Measurements from ENCODE around the gene ARL8A. TPM values are rescaled to one million over a fixed set of nuclear protein-coding genes. Genes with fewer than 3 reads are reported as not detected.

Gene ARL8A
- total RNA-seq, 1 experiment from 2014 or later, result 45.6 TPM

- Histone ChIP-seq H3K27ac (ENCODE audit: low read depth, low read length) (peak overlapping the region; percentile 86; the same call in 1 of the 2 replicates), H3K4me1 (ENCODE audit: control insufficient read depth in 1 of 2, insufficient read depth in 2 of 2, low read length in 2 of 2) (peaks cover 5 to 20% of the 10 kb centered on the region in 2 experiments; a peak in 3 of 4 replicates), H3K27me3 (ENCODE audit: insufficient read depth, low read length) (no peaks in the 10 kb centered on the region), H3K79me2 (ENCODE audit: insufficient read depth, low read length) (peaks cover 37% of the 10 kb centered on the region), H3K4me2 (ENCODE audit: low read length) (peak overlapping the region; percentile 95), H3K36me3 (ENCODE audit: control insufficient read depth in 1 of 2, insufficient read depth in 2 of 2, low read length in 2 of 2) (no peaks in the 10 kb centered on the region), H3K9me3 (ENCODE audit: control insufficient read depth in 1 of 2, insufficient read depth in 1 of 2, low read depth in 1 of 2, low read length in 2 of 2) (no peaks in the 10 kb centered on the region), H3K9me2 (ENCODE audit: insufficient read depth) (no peaks in the 10 kb centered on the region), H2AFZ (ENCODE audit: low read depth, low read length, poor library complexity, severe bottlenecking) (peak overlapping the region; percentile 4), H4K20me1 (ENCODE audit: insufficient read depth) (no peaks in the 10 kb centered on the region), H3K9ac (ENCODE audit: low read length) (peak overlapping the region; percentile 83), H3K4me3 (replicated peaks in 1 of 2; ENCODE audit: low read depth in 1 of 2, low read length in 2 of 2) (peak overlapping the region; percentile 77)
- CTCF ChIA-PET, result interaction anchor here (1.1 kb wide), 1 partner anchor 10 kb away, joined by 13 read pairs; no protein-coding TSS in a partner anchor
- TSS peak; percentile 78 for BruUV-seq (replicated peaks)
- intact Hi-C loops (cut with micrococcal nuclease), result no loop called here
- POLR2A ChIA-PET, result no interaction called here
- RAD21 ChIA-PET (ENCODE audit: low non-redundant PET in 1 of 2, low total read pairs in 2 of 2, uncharacterized antibody in 2 of 2, unreplicated experiment in 2 of 2), result interaction anchor here in 1 of 2 experiments (0.7 kb wide), 1 partner anchor 56 kb away, joined by 3 read pairs; no protein-coding TSS in a partner anchor
- no peak for TF ChIP-seq ZNF274 (IDR thresholded peaks at IDR 0.05; ENCODE audit: low read depth, low read length)
- TF ChIP-seq YY1 (IDR thresholded peaks at IDR 0.05; ENCODE audit: extremely low read depth, insufficient replicate concordance, low read depth, low read length), result no peak
- TF ChIP-seq SP1 (IDR thresholded peaks at IDR 0.05; ENCODE audit: low read depth), result no peak
- no peak for TF ChIP-seq ATF3 (IDR thresholded peaks at IDR 0.05)
- no peak for TF ChIP-seq EZH2phosphoT487 (IDR thresholded peaks at IDR 0.05; ENCODE audit: borderline replicate concordance)
- TF ChIP-seq EZH2 (IDR thresholded peaks at IDR 0.05), result no peak
- TF ChIP-seq TCF7L2 (IDR thresholded peaks at IDR 0.05; ENCODE audit: borderline replicate concordance, extremely low read depth, insufficient read depth, insufficient read length), result no peak
- TF ChIP-seq CEBPB (IDR thresholded peaks at IDR 0.05; ENCODE audit: low read depth), result no peak
- no peak for TF ChIP-seq CTCF (IDR thresholded peaks at IDR 0.05 in 2 of 3, conservative IDR thresholded peaks at IDR 0.05 in 1 of 3; ENCODE audit: borderline replicate concordance in 1 of 3, insufficient read depth in 1 of 3, low read depth in 2 of 3, low read length in 2 of 3)
- no peak for TF ChIP-seq SRF (IDR thresholded peaks at IDR 0.05; ENCODE audit: low read depth)
- no peak for TF ChIP-seq ZBTB33 (IDR thresholded peaks at IDR 0.05; ENCODE audit: extremely low read depth, insufficient replicate concordance, low read length)
- TF ChIP-seq EGR1 (IDR thresholded peaks at IDR 0.05; ENCODE audit: low read depth), result no peak
- TF ChIP-seq REST (IDR thresholded peaks at IDR 0.05; ENCODE audit: low read depth), result no peak
- TF ChIP-seq RAD21 (IDR thresholded peaks at IDR 0.05; ENCODE audit: low read depth), result no peak
- no peak for TF ChIP-seq POLR2AphosphoS5 (IDR thresholded peaks at IDR 0.05; ENCODE audit: low read depth, low read length)
- no peak for TF ChIP-seq CBX3 (IDR thresholded peaks at IDR 0.05; ENCODE audit: low read depth)
- ATAC-seq (peak; percentile 20; the same call in 1 of the 2 replicates), DNase-seq (ENCODE audit: low read depth, low spot score) (no peak)
These were observed 669 bp upstream of the ARL8A start for GRCh38 chr1:202145068-202145743.
